Measurements from ENCODE around the gene MMS19. TPM values are rescaled to one million over a fixed set of nuclear protein-coding genes. Genes with fewer than 3 reads are reported as not detected.

MMS19 gene
- polyA plus RNA-seq, 3 donors: 23.2 to 74.5 (median 29.2) TPM

- H3K9me3 ChIP-seq (replicated peaks in 1 of 2; ENCODE audit: control insufficient read depth in 1 of 2, insufficient read depth in 1 of 2, low read length in 2 of 2): no peaks in the 10 kb centered on the region
- DNase-seq: no peak
- peaks cover 29 to 50% of the 10 kb centered on the region in 2 donors for H3K4me1 ChIP-seq (ENCODE audit: control insufficient read depth in 1 of 2, insufficient read depth in 2 of 2, low read length in 2 of 2)
- H3K27me3 ChIP-seq (ENCODE audit: control insufficient read depth in 2 of 2, insufficient read depth in 2 of 2, low read length in 2 of 2): no peaks in the 10 kb centered on the region
- H3K27ac Mint-ChIP-seq: peak overlapping the region in 1 of 7 donors; percentile 19
- intact Hi-C loops (cut with micrococcal nuclease): loop anchor here in 1 of 2 donors (5.0 kb wide), 2 partner anchors 49 to 129 kb away; partner anchors contain the start of gene MORN4
- 100% methylated on average over 1 of the region's 6 CpGs for WGBS (ENCODE audit: insufficient coverage)
- peaks cover 0 to 1% (median 0%) of the 10 kb centered on the region in 7 donors for H3K9me3 Mint-ChIP-seq
- TF ChIP-seq CTCF (IDR thresholded peaks at IDR 0.05): no peak
- peaks cover 42% of the 10 kb centered on the region for H3K4me1 Mint-ChIP-seq
- no peak overlapping the region for H3K4me3 ChIP-seq (replicated peaks in 1 of 3; ENCODE audit: low read depth in 2 of 3, low read length in 3 of 3)
- no peak overlapping the region for H3K4me3 Mint-ChIP-seq
- no peaks in the 10 kb centered on the region for H3K36me3 ChIP-seq (replicated peaks in 1 of 2; ENCODE audit: control insufficient read depth in 1 of 2, insufficient read depth in 2 of 2, low read length in 2 of 2)
- H3K79me2 ChIP-seq (ENCODE audit: insufficient read depth, low read length): peaks cover 37% of the 10 kb centered on the region
- no peak overlapping the region for H3K27ac ChIP-seq (ENCODE audit: low read depth in 1 of 2, low read length in 2 of 2)
- no peak overlapping the region for H3K9ac ChIP-seq (ENCODE audit: insufficient read depth, low read length, poor library complexity, severe bottlenecking)
- peaks cover 0 to 13% of the 10 kb centered on the region in 2 donors for H3K36me3 Mint-ChIP-seq
- H3K4me2 ChIP-seq (replicated peaks; ENCODE audit: extremely low read depth, low read length, poor library complexity, severe bottlenecking): no peak overlapping the region
- no peak overlapping the region for H2AFZ ChIP-seq (ENCODE audit: insufficient read depth, low read depth, low read length, poor library complexity, severe bottlenecking)
- H3K27me3 Mint-ChIP-seq (ENCODE audit: low read depth in 3 of 3): peaks cover 0 to 2% (median 0%) of the 10 kb centered on the region in 3 donors
- H4K20me1 ChIP-seq (ENCODE audit: insufficient read depth, low read length): peaks cover 74% of the 10 kb centered on the region
Measured at GRCh38 chr10:97502916-97503315, 4.7 kb upstream of the MMS19 start.

- peaks cover 56% of the 10 kb centered on the region for H3K79me2 ChIP-seq (ENCODE audit: insufficient read depth, low read length)
- H3K4me1 ChIP-seq (ENCODE audit: control insufficient read depth in 1 of 2, insufficient read depth in 2 of 2, low read length in 2 of 2): peaks cover 28 to 55% of the 10 kb centered on the region in 2 donors
Measured at GRCh38 chr10:97500297-97500575, 2.0 kb upstream of the MMS19 start.

More at GRCh38 chr10:97500297-97500575, 2.0 kb upstream of the MMS19 start:
- Histone ChIP-seq H3K27me3 (ENCODE audit: control insufficient read depth in 2 of 2, insufficient read depth in 2 of 2, low read length in 2 of 2) (no peaks in the 10 kb centered on the region), H3K27ac (ENCODE audit: low read depth in 1 of 2, low read length in 2 of 2) (peak overlapping the region in 1 of 2 donors; percentile 90), H4K20me1 (ENCODE audit: insufficient read depth, low read length) (peaks cover 73% of the 10 kb centered on the region), H3K4me3 (replicated peaks in 1 of 3; ENCODE audit: low read depth in 2 of 3, low read length in 3 of 3) (peak overlapping the region; percentile 67 to 96 (median 95)), H3K9me3 (replicated peaks in 1 of 2; ENCODE audit: control insufficient read depth in 1 of 2, insufficient read depth in 1 of 2, low read length in 2 of 2) (no peaks in the 10 kb centered on the region), H3K36me3 (replicated peaks in 1 of 2; ENCODE audit: control insufficient read depth in 1 of 2, insufficient read depth in 2 of 2, low read length in 2 of 2) (no peaks in the 10 kb centered on the region), H3K4me2 (replicated peaks; ENCODE audit: extremely low read depth, low read length, poor library complexity, severe bottlenecking) (peak overlapping the region; percentile 92), H2AFZ (ENCODE audit: insufficient read depth, low read depth, low read length, poor library complexity, severe bottlenecking) (peak overlapping the region; percentile 96), H3K9ac (ENCODE audit: insufficient read depth, low read length, poor library complexity, severe bottlenecking) (no peak overlapping the region)
- H3K4me3 Mint-ChIP-seq: peak overlapping the region; percentile 92 to 93
- intact Hi-C loops (cut with micrococcal nuclease): loop anchor here in 1 of 2 donors (5.0 kb wide), 2 partner anchors 52 to 132 kb away; partner anchors contain the start of gene MORN4
- peaks cover 46% of the 10 kb centered on the region for H3K4me1 Mint-ChIP-seq
- H3K27me3 Mint-ChIP-seq (ENCODE audit: low read depth in 3 of 3): peaks cover 0 to 2% (median 0%) of the 10 kb centered on the region in 3 donors
- H3K9me3 Mint-ChIP-seq: peaks cover 0 to 2% (median 0%) of the 10 kb centered on the region in 7 donors
- peak overlapping the region; percentile 52 to 91 (median 83) for H3K27ac Mint-ChIP-seq
- WGBS (ENCODE audit: insufficient coverage): 0% methylated on average over 2 of the region's 2 CpGs
- no peak for TF ChIP-seq CTCF (IDR thresholded peaks at IDR 0.05)
- DNase-seq: no peak
- H3K36me3 Mint-ChIP-seq: peaks cover 4 to 13% of the 10 kb centered on the region in 2 donors

All from CD14-positive monocyte (primary cell).